Activated B cell treated with CpG ODN at 0.5 μM for 24 hours (primary cell): ENCODE results near the gene SMARCB1. TPM values are rescaled to one million over a fixed set of nuclear protein-coding genes. Genes with fewer than 3 reads are reported as not detected.

Experiments used
- ATAC-seq: fragments of 200-7000 bp; cut with Tn5 transposase; one replicate; pipeline ENCODE4 v1.10.0; 2021; ENCODE audit warnings: low read depth, mild to moderate bottlenecking, moderate library complexity
- CTCF ChIA-PET: fragments of 350-600 bp; sonication (Branson Sonifier 250); formaldehyde crosslinking; loops from one replicate; lab custom pipeline; 2021; ENCODE audit warnings: antibody characterized with exemption; lab: Charles Lee
- POLR2A ChIA-PET: fragments of 350-600 bp; sonication (Branson Sonifier 250); formaldehyde crosslinking; loops from one replicate; lab custom pipeline; 2021; ENCODE audit warnings: antibody characterized with exemption; lab: Charles Lee
- DNase-seq: peaks from one replicate; pipeline ENCODE4 v3.0.0; 2022
- H3K27ac Mint-ChIP-seq: one replicate; pipeline ENCODE4 v1.8.0; 2020; ENCODE audit warnings: mixed read lengths
- H3K27me3 Mint-ChIP-seq: one replicate; pipeline ENCODE4 v1.8.0; 2021; ENCODE audit warnings: mixed read lengths
- H3K36me3 Mint-ChIP-seq: one replicate; pipeline ENCODE4 v1.8.0; 2021; ENCODE audit warnings: low read depth, mixed read lengths
- H3K4me1 Mint-ChIP-seq: one replicate; pipeline ENCODE4 v1.8.0; 2021; ENCODE audit warnings: mixed read lengths
- H3K4me3 Mint-ChIP-seq: one replicate; pipeline ENCODE4 v1.8.0; 2020; ENCODE audit warnings: mild to moderate bottlenecking, mixed read lengths
- H3K9me3 Mint-ChIP-seq: one replicate; pipeline ENCODE4 v1.8.0; 2020; ENCODE audit warnings: mixed read lengths
- CTCF ChIP-seq: fragments of 200-600 bp; IDR thresholded peaks from one replicate; pipeline ENCODE4 v1.8.0; 2022; ENCODE audit warnings: antibody characterized with exemption, mild to moderate bottlenecking
- intact Hi-C: fragments of 100-400 bp; cut with micrococcal nuclease; formaldehyde crosslinking; loops from one replicate; pipeline ENCODE4 v1.15.1; 2024
- total RNA-seq: library from RNA; stranded (reverse); gene quantifications from 2 replicates; pipeline ENCODE4 v1.2.3, GENCODE V29; 2022

The SMARCB1 gene
- total RNA-seq, 1 donor from 2014 or later: 161 TPM

- DNase-seq: no peak
- ATAC-seq: no peak
- intact Hi-C loops: loop anchor here (1.0 to 10.0 kb wide), 3 partner anchors 8 to 685 kb away; partner anchors contain the start of genes RAB36 and RSPH14
- ChIA-PET POLR2A (no interaction called here), CTCF (no interaction called here)
- Mint-ChIP-seq H3K9me3 (no peaks in the 10 kb centered on the region), H3K4me3 (no peak overlapping the region), H3K27me3 (no peaks in the 10 kb centered on the region), H3K27ac (peak overlapping the region; percentile 41), H3K36me3 (peaks cover 77% of the 10 kb centered on the region), H3K4me1 (peaks cover 33% of the 10 kb centered on the region)
- TF ChIP-seq CTCF: no peak
These were observed 43.1 kb downstream of the SMARCB1 start for GRCh38 chr22:23829845-23830372.

GRCh38 chr22:23831261-23831660, 44.5 kb downstream of the SMARCB1 start:
- H3K9me3 Mint-ChIP-seq: no peaks in the 10 kb centered on the region
- intact Hi-C loops: loop anchor here (10.0 kb wide), 2 partner anchors 604 to 686 kb away; partner anchors contain the start of genes RAB36 and RSPH14
- peaks cover 42% of the 10 kb centered on the region for H3K4me1 Mint-ChIP-seq
- TF ChIP-seq CTCF: no peak
- no peak overlapping the region for H3K4me3 Mint-ChIP-seq
- H3K27ac Mint-ChIP-seq: no peak overlapping the region
- DNase-seq (no peak), ATAC-seq (no peak)
- no peaks in the 10 kb centered on the region for H3K27me3 Mint-ChIP-seq
- ChIA-PET POLR2A (interaction anchor here (0.7 to 1.3 kb wide), 2 partner anchors 14 to 26 kb away, joined by 3 read pairs; partner anchors contain the start of gene SLC2A11), CTCF (no interaction called here)
- peaks cover 78% of the 10 kb centered on the region for H3K36me3 Mint-ChIP-seq

- peaks cover 46% of the 10 kb centered on the region for H3K4me1 Mint-ChIP-seq
- H3K9me3 Mint-ChIP-seq: no peaks in the 10 kb centered on the region
- H3K36me3 Mint-ChIP-seq: peaks cover 78% of the 10 kb centered on the region
- ATAC-seq: no peak
- H3K4me3 Mint-ChIP-seq: no peak overlapping the region
- H3K27me3 Mint-ChIP-seq: no peaks in the 10 kb centered on the region
- ChIA-PET CTCF (no interaction called here), POLR2A (interaction anchor here (0.7 to 1.3 kb wide), 2 partner anchors 15 to 26 kb away, joined by 3 read pairs; partner anchors contain the start of gene SLC2A11)
- intact Hi-C loops: loop anchor here (10.0 kb wide), 2 partner anchors 603 to 687 kb away; partner anchors contain the start of genes RAB36 and RSPH14
- no peak for TF ChIP-seq CTCF
- DNase-seq: no peak
- H3K27ac Mint-ChIP-seq: peak overlapping the region; percentile 24
These were observed 45.0 kb downstream of the SMARCB1 start for GRCh38 chr22:23831781-23832180.

GRCh38 chr22:23832226-23833016, 45.7 kb downstream of the SMARCB1 start:
- peak overlapping the region; percentile 35 for H3K27ac Mint-ChIP-seq
- TF ChIP-seq CTCF: no peak
- ChIA-PET POLR2A (interaction anchor here (1.3 kb wide), 1 partner anchor 25 kb away, joined by 3 read pairs; the partner anchor contains the start of gene SLC2A11), CTCF (no interaction called here)
- H3K9me3 Mint-ChIP-seq: no peaks in the 10 kb centered on the region
- DNase-seq: no peak
- intact Hi-C loops: loop anchor here (10.0 kb wide), 2 partner anchors 602 to 688 kb away; partner anchors contain the start of genes RAB36 and RSPH14
- H3K4me3 Mint-ChIP-seq: no peak overlapping the region
- peaks cover 51% of the 10 kb centered on the region for H3K4me1 Mint-ChIP-seq
- peaks cover 73% of the 10 kb centered on the region for H3K36me3 Mint-ChIP-seq
- no peak for ATAC-seq
- no peaks in the 10 kb centered on the region for H3K27me3 Mint-ChIP-seq
